ENCODE results near the gene HELQ. TPM values are rescaled to one million over a fixed set of nuclear protein-coding genes. Genes with fewer than 3 reads are reported as not detected.

HELQ gene
- total and polyA plus RNA-seq, 2 of the 13 experiments (the other 11 are each of a cell fraction or from before 2014, with no cell fraction given), result 6.6 to 10.8 TPM

GRCh38 chr4:83455281-83456183 lies at the start of gene HELQ, which contains the start of gene MRPS18C (continued):
- TF ChIP-seq ZNF318 (CRISPR knock-in tag; IDR thresholded peaks at IDR 0.05), result no peak; the same call in 1 of the 2 replicates
- TF ChIP-seq ZNF414 (CRISPR knock-in tag; IDR thresholded peaks at IDR 0.05), result peak; percentile 84; the same call in 1 of the 2 replicates
- no peak for TF ChIP-seq SKI (IDR thresholded peaks at IDR 0.05; ENCODE audit: partially characterized antibody)
- peak; percentile 61; the same call in 1 of the 2 replicates for TF ChIP-seq ZC3H4 (CRISPR knock-in tag; IDR thresholded peaks at IDR 0.05; ENCODE audit: borderline replicate concordance)
- peak; percentile 99 for TF ChIP-seq FLYWCH1 (CRISPR knock-in tag; IDR thresholded peaks at IDR 0.05)
- TF ChIP-seq AGO1 (IDR thresholded peaks at IDR 0.05; ENCODE audit: low read depth, low read length, poor library complexity, severe bottlenecking), result no peak
- peak; percentile 87; the same call in 1 of the 2 replicates for TF ChIP-seq ZNF383 (CRISPR knock-in tag; IDR thresholded peaks at IDR 0.05; ENCODE audit: borderline replicate concordance)
- TF ChIP-seq ZNF75D (CRISPR knock-in tag; IDR thresholded peaks at IDR 0.05; ENCODE audit: borderline replicate concordance), result no peak
- TF ChIP-seq GATAD1 (CRISPR knock-in tag; IDR thresholded peaks at IDR 0.05), result peak; percentile 99
- TF ChIP-seq TAF1 (CRISPR knock-in tag; IDR thresholded peaks at IDR 0.05), result peak; percentile 89
- TF ChIP-seq ZNF747 (CRISPR knock-in tag; IDR thresholded peaks at IDR 0.05; ENCODE audit: borderline replicate concordance), result peak; percentile 96; the same call in 1 of the 2 replicates
- no peak for TF ChIP-seq HNRNPL (IDR thresholded peaks at IDR 0.05; ENCODE audit: low read depth, low read length)
- peak; percentile 93 for TF ChIP-seq ELF4 (CRISPR knock-in tag; IDR thresholded peaks at IDR 0.05; ENCODE audit: borderline replicate concordance)
- TF ChIP-seq ZNF136 (CRISPR knock-in tag; IDR thresholded peaks at IDR 0.05; ENCODE audit: low read depth), result peak; percentile 82; the same call in 1 of the 2 replicates
- peak; percentile 84; the same call in 1 of the 2 replicates for TF ChIP-seq TSC22D2 (CRISPR knock-in tag; IDR thresholded peaks at IDR 0.05; ENCODE audit: borderline replicate concordance)
- no peak for TF ChIP-seq ZNF484 (CRISPR knock-in tag; IDR thresholded peaks at IDR 0.05; ENCODE audit: borderline replicate concordance, low read depth)
- no peak for TF ChIP-seq PREB (CRISPR knock-in tag; IDR thresholded peaks at IDR 0.05)
- TF ChIP-seq HOXA3 (CRISPR knock-in tag; IDR thresholded peaks at IDR 0.05), result peak; percentile 98
- peak; percentile 63 for TF ChIP-seq SOX5 (CRISPR knock-in tag; IDR thresholded peaks at IDR 0.05; ENCODE audit: borderline replicate concordance)
